Mammary epithelial cell (primary cell): ENCODE data around the gene PIK3R3.

Experiments
- CTCF ChIP-seq, 2 donors: IDR thresholded peaks in 1 of 2; conservative IDR thresholded peaks in 1 of 2; 2 replicates each; pipeline ENCODE4 v1.5.1; 2011 to 2012; ENCODE audit warnings: inconsistent platforms in 2 of 2, low read length in 2 of 2, mild to moderate bottlenecking in 2 of 2, control low read depth in 1 of 2, low read depth in 1 of 2; ENCODE audit not compliant: insufficient read depth in 1 of 2; ENCODE audit errors: extremely low read depth in 1 of 2
- EZH2 ChIP-seq: IDR thresholded peaks from 2 replicates; pipeline ENCODE4 v1.6.1; 2012; ENCODE audit warnings: low read length, inconsistent platforms, borderline replicate concordance

- TF ChIP-seq EZH2: no peak
- TF ChIP-seq CTCF (conservative IDR thresholded peaks at IDR 0.05 in 1 of 2, IDR thresholded peaks at IDR 0.05 in 1 of 2; ENCODE audit: extremely low read depth in 1 of 2, insufficient read depth in 1 of 2, low read depth in 1 of 2, low read length in 2 of 2): no peak
These were observed 2.4 kb upstream of the PIK3R3 start for GRCh38 chr1:46134660-46135331.
